ENCODE results near the gene SLC17A9. TPM values are rescaled to one million over a fixed set of nuclear protein-coding genes. Genes with fewer than 3 reads are reported as not detected.

The SLC17A9 gene
- total RNA-seq, 1 donor from 2014 or later: 12.4 TPM

DNA sequence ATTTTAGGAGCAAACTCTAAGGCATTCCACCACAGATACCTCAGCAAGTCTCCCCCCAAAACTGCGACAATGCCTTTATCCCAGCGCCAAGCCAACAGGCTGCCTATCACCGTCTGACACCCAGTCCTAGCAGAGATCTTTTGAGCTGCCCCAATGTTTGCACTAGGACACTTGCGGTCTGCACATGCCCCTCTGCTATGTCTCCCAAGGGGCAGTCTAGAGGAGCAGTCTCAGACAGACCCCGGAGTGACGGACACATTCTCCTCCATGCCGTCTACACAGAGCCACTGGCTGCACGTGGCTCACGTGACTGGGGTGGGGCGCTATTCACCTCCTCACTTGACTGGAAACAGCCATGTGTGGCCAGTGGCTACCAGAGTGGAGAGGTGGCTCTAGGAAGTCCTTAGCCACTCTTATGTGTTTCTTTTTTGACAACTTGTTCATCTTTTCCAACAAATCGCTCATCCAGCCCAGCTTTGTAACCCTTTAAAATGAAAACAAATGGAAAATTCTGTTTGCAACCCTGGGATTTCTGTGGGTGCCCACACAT lies 42.2 kb upstream of the SLC17A9 start:
- H3K9me3 Mint-ChIP-seq (ENCODE audit: unreplicated experiment): no peaks in the 10 kb centered on the region
- Histone ChIP-seq H3K27ac (ENCODE audit: low read depth, low read length) (no peak overlapping the region), H4K20me1 (ENCODE audit: insufficient read depth, low read length) (peaks cover 100% of the 10 kb centered on the region), H3K9me3 (ENCODE audit: insufficient read depth, low read depth, low read length) (no peaks in the 10 kb centered on the region), H3K4me2 (ENCODE audit: low read length) (no peak overlapping the region), H3K4me1 (ENCODE audit: insufficient read depth, low read length) (peaks cover 13% of the 10 kb centered on the region), H3K79me2 (ENCODE audit: insufficient read depth, low read length) (peaks cover 99% of the 10 kb centered on the region), H3K36me3 (ENCODE audit: insufficient read depth, low read length) (peaks cover 48% of the 10 kb centered on the region), H2AFZ (ENCODE audit: low read depth, low read length) (no peak overlapping the region), H3K27me3 (ENCODE audit: insufficient read depth, low read length) (no peaks in the 10 kb centered on the region), H3K4me3 (ENCODE audit: insufficient read depth, low read depth, low read length) (no peak overlapping the region), H3K9ac (ENCODE audit: low read length) (no peak overlapping the region)
- peaks cover 14% of the 10 kb centered on the region for H3K4me1 Mint-ChIP-seq (ENCODE audit: low read depth, unreplicated experiment)
- no peak for FAIRE-seq
- TF ChIP-seq, protein P1, sequence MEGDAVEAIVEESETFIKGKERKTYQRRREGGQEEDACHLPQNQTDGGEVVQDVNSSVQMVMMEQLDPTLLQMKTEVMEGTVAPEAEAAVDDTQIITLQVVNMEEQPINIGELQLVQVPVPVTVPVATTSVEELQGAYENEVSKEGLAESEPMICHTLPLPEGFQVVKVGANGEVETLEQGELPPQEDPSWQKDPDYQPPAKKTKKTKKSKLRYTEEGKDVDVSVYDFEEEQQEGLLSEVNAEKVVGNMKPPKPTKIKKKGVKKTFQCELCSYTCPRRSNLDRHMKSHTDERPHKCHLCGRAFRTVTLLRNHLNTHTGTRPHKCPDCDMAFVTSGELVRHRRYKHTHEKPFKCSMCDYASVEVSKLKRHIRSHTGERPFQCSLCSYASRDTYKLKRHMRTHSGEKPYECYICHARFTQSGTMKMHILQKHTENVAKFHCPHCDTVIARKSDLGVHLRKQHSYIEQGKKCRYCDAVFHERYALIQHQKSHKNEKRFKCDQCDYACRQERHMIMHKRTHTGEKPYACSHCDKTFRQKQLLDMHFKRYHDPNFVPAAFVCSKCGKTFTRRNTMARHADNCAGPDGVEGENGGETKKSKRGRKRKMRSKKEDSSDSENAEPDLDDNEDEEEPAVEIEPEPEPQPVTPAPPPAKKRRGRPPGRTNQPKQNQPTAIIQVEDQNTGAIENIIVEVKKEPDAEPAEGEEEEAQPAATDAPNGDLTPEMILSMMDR (IDR thresholded peaks at IDR 0.05; ENCODE audit: insufficient read depth, low read depth, low read length): no peak
- TF ChIP-seq EZH2 (IDR thresholded peaks at IDR 0.05; ENCODE audit: insufficient read depth, low read length): no peak
- peak overlapping the region; percentile 18 for H3K27ac Mint-ChIP-seq (ENCODE audit: unreplicated experiment)
- no peak for DNase-seq (ENCODE audit: low read depth)
- H3K36me3 Mint-ChIP-seq (ENCODE audit: low read depth, unreplicated experiment): peaks cover 13% of the 10 kb centered on the region
- peak overlapping the region; percentile 6 for H3K4me3 Mint-ChIP-seq (ENCODE audit: unreplicated experiment)
- H3K27me3 Mint-ChIP-seq (ENCODE audit: low read depth, unreplicated experiment): no peaks in the 10 kb centered on the region

DNA sequence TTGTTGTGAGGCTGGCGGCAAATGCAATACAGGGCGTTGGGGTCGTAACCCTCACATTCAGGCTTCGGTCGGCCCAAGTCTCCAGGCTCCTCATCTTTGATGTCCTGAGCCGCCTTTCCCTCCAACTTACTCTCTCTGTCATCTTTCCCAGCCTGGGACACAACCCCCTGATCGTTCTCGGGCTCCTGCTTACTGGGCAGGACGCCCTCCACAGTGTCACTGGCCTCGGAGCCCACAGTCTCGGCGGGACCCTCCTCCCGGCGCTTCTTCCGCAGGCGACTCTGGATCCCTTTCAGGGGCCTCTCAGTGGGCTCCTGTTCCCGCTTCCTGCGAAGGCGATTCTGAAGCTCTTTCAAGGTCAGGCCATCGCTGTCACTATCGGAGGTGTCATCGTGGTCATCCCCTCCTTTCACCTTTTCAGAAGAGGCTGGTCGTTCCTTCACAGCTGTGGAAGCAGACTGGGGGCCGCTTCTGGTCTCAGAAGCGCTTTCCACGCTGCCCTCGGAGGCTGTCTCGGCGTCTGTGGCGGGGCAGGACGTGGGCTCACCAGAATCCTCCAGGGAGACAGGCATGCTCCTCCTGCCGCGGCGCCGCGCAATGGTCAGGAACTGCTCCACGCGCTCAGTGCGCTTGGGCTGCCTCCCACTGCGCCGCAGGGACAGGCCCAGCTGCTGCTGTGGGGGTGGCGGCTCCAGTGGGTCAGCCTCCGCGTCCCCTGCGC lies 41.6 kb upstream of the SLC17A9 start:
- H3K27ac ChIP-seq (ENCODE audit: low read depth, low read length): no peak overlapping the region
- peaks cover 13% of the 10 kb centered on the region for H3K4me1 ChIP-seq (ENCODE audit: insufficient read depth, low read length)
- H3K27me3 ChIP-seq (ENCODE audit: insufficient read depth, low read length): no peaks in the 10 kb centered on the region
- no peak overlapping the region for H3K4me3 Mint-ChIP-seq (ENCODE audit: unreplicated experiment)
- DNase-seq (ENCODE audit: low read depth): no peak
- no peak for FAIRE-seq
- no peak overlapping the region for H2AFZ ChIP-seq (ENCODE audit: low read depth, low read length)
- H3K9me3 Mint-ChIP-seq (ENCODE audit: unreplicated experiment): no peaks in the 10 kb centered on the region
- TF ChIP-seq, protein P1 (IDR thresholded peaks at IDR 0.05; ENCODE audit: insufficient read depth, low read depth, low read length): no peak
- no peak for TF ChIP-seq EZH2 (IDR thresholded peaks at IDR 0.05; ENCODE audit: insufficient read depth, low read length)
- H3K79me2 ChIP-seq (ENCODE audit: insufficient read depth, low read length): peaks cover 99% of the 10 kb centered on the region
- peaks cover 16% of the 10 kb centered on the region for H3K4me1 Mint-ChIP-seq (ENCODE audit: low read depth, unreplicated experiment)
- no peak overlapping the region for H3K4me2 ChIP-seq (ENCODE audit: low read length)
- H3K9ac ChIP-seq (ENCODE audit: low read length): no peak overlapping the region
- H3K9me3 ChIP-seq (ENCODE audit: insufficient read depth, low read depth, low read length): no peaks in the 10 kb centered on the region
- peaks cover 42% of the 10 kb centered on the region for H3K36me3 ChIP-seq (ENCODE audit: insufficient read depth, low read length)
- H3K4me3 ChIP-seq (ENCODE audit: insufficient read depth, low read depth, low read length): no peak overlapping the region
- H3K36me3 Mint-ChIP-seq (ENCODE audit: low read depth, unreplicated experiment): peaks cover 13% of the 10 kb centered on the region
- no peak overlapping the region for H3K27ac Mint-ChIP-seq (ENCODE audit: unreplicated experiment)
- H3K27me3 Mint-ChIP-seq (ENCODE audit: low read depth, unreplicated experiment): no peaks in the 10 kb centered on the region
- H4K20me1 ChIP-seq (ENCODE audit: insufficient read depth, low read length): peaks cover 100% of the 10 kb centered on the region
